Fibroblast of upper back skin (primary cell): ENCODE results near the gene ATP8B3.

ENCODE experiments used
- DNase-seq: peaks from one replicate; pipeline ENCODE4 v3.0.0-alpha.2; 2013

ATP8B3 gene

DNA sequence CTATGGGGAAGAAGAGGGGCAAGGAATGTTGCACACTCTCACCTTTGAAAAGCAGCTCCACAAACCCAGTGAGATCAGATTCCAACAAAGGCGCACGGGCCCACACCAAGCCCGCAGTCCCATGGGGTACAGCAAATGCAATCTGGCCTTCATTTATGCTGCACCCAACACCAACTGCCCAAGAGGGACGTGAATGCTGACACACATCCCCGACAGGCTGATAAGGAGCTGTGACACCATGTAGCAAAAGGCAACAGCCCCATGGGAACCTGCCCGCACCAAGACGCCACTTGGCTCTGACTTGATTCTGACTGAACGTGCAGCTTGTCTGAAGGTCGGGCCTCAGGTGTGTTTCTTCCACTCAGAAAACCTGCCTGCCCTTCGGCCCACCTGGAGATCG lies 18.9 kb upstream of the ATP8B3 start:
- no peak for DNase-seq

DNA sequence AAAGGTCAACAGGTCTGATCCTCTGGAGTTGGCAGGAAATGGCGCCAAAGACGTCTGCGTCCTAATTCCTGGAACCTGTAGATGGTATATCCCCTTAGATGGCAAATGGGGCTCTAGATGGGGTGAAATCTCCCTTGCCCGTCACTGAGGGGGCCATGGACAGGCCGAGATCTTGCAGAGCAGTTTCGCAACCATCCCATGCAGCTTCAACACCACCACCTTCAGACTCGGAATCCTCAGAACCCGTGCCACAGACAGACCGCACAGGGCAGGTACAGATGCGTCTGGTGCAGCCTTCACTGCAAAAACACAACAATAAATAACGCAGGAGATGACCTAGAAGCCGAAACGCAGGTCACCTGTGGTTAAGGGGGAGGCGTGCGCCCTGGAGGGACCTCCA lies 18.5 kb upstream of the ATP8B3 start:
- DNase-seq = no peak

DNA sequence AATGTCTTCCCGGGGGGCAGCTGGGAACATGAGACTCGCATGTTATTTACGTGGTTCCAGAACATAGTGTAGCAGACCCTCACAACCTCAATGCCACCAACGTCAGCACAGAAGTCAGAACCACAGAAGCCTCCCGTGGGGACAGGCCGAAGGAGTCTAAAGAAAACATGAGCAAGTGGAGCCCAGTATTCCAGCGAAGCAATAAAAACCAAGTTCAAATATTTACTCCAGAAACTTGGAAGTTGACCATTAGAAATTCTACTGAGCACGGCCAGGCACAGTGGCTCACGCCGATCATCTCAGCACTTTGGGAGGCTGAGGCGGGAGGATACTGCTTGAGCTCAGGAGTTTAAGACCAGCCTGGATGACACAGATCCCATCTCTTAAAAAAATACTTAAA lies 17.9 kb upstream of the ATP8B3 start:
- DNase-seq = no peak

DNA sequence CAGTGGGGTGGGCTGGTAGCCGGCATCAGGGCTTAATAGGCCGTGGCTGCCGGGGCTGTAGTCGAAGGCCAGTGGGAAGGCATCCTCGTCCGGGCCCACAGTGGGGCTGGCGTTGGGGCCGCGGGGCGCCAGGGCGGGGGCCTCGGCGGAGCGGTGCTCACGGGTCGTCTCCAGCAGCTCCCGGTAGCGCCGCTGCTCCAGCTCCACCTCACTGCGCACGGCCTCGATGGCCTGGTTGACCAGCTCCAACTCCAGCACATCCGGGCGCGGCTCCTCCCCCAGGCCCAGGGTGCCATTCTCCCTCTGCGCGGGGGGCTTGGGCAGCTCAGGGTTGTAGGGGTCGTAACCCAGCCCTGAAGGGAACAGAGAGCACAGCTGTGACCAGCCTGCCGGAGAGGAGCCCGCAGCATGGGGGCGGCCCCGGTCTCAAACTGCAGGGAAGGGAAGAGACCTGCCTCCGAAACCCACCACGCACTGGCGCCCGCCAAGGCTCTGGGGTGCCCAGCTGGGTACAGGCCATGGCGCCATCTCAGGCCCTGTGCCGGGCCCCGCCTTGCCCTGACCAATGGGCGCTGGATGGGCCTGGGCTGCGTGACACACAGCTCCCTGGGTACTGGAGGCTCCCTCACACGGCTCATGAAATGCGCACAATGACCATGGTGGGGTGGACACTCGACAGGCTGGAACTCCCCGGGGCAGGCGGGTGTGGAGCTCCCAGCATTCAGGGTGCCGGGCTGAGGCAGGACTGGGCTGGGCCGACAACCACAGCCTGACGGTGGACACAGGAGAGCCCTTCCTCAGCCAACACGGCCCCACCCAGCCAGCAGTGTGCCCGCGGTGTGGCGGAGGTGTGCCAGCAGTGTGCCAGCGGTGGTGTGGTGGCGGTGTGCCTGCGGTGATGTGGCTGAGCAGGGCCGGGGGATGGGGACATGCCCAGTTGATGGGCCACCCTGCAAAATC lies 16.5 kb upstream of the ATP8B3 start:
- no peak for DNase-seq

DNA sequence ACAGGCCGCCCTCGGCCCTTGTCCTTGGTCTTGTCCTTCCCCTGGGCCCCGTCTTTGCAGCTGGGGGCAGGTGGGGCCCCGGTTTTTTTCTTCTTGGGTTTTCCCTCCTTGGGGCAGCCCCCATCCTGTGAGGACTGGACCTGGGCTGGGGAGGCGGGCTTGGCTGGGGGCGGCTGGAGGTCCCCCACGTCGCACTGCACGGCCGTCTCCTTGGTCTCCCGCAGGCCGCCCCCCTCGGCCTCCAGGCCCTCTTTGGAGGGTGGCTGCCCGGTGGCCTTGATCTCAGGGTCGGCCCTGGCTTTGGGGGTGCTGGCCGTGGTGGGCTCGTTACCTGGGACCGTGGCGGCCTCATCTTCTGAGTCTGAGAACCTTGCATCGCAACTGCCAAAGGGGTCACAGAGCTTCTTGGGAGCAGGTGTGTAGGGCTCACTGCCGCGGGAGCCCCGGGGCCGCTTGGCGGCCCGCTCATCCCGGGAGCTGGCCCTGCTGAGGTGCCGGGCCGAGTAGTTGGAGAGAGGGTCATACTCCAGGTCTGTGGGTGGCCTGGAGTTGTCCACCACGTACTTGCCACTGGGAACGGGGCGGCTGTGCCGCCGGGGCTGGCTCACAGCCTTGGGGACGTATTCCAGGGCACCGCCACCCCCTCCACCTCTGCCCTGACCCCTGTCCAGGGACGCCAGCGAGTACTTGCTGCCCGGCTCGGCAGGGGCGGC lies 15.6 kb upstream of the ATP8B3 start:
- DNase-seq = no peak

DNA sequence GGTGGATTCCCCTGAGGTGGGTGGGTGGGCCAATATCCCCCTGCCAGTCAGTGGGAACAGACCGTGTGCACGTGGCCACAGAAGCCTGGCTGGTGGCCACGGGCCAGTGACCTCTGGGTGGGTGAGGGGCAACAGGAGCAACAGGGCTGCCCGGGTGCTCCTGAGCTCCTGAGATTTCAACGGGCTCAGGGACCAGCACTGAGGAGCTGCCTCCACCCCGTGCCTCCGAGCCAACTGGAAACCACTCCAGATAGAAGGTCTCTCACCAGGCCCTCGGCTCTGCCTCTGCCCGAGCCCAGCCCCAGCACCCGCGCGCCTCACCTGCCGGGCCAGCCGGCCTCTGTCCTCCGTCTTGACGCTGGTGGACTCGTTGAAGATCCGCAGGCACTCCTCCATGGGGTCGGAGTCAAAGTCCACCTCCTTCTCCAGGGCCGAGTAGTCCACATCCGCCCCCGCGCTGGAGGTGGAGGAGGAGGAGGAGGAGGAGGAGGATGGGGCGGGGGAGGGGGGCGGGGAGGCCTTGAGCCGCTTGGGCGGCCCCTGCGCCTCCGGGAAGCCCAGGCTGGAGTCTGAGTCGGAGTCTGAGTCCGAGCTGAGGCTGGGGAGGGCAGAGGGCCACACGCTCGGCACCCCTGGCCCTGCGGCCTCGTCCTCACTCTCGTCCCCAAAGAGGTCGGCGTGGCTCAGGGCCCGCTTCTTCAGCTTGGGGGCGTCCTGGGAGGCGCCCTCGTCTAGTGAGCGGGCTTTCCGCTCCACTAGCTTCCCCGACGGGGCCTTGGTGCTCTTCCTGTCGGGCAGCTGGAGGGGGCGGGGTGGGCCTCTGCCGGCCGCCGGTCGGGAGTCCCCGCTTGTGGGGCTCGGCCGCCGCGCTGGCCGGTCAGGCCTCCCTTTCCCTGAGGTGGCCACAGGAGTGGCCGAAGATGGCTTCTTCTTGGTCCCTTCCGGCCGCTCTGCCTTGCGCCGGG lies 14.8 kb upstream of the ATP8B3 start:
- DNase-seq = no peak

DNA sequence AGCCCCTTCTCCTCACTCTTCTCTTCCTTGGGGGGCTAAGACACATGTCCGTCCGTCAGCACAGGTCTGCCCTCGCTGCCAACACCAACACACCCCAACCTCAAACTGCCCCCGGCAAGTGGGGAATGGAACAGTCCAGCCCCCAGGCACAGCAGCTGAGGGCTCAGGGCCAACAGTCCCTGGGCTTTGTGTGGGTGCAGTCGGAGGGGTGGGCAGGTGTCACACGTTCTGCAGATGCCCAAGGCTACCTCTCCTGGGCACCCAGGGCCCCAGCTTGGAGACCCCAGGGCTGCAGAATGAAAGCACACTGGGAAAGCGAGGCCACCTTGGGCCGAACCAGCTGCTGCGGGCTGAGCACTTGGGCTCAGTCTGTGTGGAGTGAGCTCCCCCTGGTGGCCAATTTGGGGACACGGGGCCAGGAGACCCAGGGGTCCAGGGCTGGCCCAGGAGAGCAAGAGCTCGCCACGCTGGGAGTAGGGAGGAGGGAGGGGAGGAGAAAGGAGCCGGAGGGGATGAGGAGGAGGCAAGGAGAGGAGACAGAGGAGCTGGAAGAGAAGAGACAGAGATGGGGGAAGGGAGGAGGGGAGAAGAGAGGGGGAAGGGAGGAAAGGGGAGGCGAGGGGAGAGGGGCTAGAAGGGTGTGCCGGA lies 14.0 kb upstream of the ATP8B3 start:
- DNase-seq = peak; percentile 65

DNA sequence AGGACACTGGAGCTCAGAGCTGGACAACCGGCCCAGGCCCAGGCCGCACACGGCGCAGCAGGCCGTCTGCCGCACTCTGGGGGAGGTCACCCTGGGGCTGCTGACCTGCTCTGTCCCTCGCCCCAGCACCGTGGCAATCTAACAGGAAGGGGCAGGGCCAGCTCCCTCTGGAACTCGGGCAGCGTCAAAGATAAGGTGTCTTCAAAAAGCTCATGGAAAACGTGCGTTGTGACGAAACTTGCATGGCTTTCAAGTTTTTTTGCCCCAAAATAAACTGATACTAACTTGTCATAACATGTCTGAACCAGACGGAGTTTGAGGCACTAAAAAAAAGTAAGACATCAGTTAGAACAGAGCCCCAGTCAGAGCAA lies 12.2 kb upstream of the ATP8B3 start:
- DNase-seq = no peak

DNA sequence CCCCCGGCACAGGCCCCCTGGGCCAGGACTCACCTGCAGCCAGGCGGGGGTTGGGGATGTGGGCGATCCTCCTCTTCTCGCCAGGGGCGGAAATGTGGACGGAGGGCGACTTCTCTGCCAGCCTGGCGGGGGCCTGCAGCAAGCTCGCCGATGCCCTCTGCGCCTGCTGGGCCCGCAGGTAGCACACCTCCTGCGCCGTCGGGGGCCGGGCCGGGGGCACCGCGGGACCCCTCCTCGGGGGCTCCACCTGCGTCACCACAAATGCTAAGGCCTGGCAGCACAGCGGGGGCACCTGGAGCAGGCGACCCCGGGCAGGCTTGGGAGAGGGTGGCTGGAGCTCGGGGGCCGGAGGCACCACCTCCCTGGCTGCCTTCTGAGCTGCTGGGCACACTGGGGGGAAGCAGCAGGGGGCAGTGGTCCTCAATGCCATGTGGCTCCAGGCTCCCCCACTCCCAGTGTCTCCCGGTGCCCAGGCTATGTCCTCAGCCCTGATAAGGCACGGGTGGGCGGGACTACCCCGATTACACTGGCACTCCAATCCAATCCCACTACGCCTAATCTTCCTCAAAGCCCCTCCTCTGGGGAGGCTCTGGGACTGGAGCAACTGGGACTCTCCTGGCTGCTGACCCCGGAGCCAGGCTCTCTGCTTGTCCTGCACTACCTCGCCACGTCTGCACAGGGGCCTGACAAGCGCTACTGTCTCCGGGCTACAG lies 11.6 kb upstream of the ATP8B3 start:
- no peak for DNase-seq

DNA sequence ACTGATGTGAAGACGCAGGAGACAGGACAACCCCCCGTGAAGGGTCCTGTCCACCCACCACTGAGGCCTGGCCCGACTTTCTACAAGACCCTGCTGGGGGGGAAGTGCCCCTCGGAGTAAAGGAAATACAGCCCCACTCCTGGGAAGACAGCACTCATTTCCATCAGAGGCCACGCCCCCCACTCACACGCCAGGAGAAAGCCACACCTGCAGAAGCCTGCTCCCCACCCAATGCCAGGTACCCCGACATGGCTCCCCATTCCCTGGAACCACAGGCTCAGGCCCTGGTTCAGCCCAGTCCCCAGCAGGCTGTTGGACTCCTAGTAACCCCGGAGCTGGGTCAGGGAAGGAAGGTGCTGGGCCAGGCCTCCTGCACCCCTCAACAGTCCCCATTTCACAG lies 10.9 kb upstream of the ATP8B3 start:
- DNase-seq = no peak

DNA sequence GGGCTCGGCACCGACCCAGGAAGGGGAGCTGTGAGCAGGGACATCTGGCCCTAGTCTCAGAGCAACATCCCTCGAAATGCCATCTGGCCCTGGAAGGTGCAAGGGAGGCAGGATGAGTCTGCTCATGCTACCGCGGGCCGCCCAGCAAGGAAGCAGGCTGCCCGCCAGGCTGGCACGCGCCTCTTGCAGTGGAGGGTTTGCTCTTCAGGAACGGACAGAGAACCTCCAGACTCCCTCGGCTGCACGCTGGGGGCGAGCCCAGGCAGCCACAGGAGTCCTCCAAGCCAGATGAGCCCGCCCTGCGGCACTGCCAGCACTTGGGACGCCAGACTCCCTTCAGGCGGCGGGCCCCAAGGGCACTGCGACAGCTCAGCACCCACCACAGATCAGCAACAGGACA lies 10.1 kb upstream of the ATP8B3 start:
- DNase-seq = no peak

DNA sequence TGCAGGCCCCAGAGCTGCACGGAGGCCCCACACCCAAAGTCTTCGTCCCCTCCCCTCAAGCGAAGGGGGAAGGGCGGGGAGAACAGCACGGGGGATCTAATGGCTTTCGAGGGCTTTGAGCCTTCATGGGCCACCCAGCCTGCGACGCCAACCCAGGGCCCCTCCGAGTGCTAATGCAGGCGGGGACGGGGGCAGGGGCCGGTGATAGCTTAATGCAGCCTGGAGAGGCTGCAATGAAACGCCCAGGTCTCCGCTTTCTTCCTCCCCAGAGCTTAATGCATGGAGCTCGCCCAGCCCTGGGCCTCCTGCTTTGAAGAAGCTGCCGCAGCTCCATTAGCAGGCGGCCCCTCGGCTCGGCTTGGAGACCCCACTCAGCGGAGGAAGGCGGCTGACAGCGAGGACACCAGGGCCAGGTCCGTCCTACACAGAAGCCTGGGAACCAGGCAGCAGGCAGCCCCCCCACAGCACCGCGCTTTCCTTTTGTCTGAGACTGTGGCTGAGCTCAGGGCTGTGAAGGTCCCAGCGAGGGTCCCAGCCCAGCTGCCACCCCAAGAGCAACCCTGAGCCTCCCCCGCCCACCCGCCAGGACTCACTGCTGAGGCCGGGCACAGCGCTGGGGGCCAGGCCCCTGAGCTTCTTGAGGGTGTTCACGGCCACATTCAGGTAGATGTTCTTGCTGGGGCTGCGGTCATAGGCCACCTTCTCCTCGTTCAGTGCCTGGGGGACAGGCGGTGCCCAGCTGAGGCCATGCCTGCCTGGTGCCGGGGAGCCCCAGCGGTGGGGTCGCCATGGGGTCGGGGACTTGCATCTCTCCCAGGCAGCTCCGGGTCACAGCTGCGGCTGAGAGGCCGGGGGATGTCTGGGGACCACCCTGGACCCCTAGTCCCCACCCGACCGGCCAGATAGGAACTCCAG lies 7.5 kb upstream of the ATP8B3 start:
- no peak for DNase-seq

DNA sequence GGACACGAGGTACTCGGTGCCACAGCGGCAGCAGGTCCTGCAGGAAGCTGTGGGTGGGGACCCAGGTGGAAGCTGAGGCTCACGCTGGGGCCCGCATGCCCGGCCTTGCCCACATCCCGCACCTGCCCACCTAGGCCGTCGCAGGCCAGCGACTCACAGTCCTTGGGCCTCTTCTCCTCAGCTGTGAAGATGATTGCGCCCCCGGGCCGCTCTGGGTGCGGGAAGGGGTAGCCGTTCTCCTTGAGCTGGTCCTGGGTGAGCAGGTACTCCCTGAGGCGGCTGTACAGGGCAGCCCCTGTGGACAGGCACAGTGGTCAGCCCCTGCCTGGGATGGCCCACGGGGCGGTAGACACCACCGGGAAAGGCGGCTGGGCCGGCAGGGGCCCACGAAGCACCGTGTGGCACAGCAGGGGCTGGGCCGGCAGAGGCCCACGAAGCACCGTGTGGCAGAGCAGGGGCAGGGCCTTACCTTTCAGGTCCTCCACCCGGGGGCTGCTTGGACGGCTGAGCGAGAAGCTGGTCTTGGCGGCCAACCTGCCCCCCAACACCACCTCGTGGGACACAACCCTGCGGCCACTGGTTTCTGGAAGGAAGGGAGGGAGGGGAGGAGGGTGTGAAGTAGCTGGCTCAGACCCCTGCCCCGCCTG lies 6.6 kb upstream of the ATP8B3 start:
- no peak for DNase-seq

DNA sequence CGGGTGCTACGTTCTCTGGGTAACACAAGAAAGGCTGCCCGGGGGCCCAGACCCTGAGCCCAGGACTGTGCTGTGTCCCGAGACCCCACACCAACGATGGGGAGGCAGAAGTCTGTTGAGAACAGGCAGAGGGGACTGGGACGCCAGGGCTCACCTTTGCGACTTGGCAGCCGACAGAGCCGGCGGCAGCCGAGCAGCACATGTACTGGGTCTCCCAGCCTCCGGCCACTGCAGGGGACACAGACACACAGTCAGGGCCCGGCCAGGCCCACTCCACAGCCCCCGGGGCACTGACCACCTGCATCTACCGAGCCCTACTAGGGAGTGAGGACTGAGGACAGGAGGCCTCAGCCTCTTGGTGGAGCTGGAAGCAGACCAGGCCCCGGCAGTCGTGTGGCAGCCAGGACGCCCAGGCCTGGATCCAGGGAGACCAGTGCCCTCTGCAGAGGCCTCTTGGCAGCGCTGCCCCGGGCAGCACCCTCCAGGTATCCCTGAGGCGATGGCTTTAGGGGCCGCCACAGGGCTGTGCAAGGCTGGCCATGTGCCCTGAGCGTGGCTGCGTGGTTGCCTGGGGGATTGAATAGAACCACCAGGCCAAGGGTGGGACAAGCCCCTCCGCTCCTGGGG lies 5.6 kb upstream of the ATP8B3 start:
- no peak for DNase-seq

DNA sequence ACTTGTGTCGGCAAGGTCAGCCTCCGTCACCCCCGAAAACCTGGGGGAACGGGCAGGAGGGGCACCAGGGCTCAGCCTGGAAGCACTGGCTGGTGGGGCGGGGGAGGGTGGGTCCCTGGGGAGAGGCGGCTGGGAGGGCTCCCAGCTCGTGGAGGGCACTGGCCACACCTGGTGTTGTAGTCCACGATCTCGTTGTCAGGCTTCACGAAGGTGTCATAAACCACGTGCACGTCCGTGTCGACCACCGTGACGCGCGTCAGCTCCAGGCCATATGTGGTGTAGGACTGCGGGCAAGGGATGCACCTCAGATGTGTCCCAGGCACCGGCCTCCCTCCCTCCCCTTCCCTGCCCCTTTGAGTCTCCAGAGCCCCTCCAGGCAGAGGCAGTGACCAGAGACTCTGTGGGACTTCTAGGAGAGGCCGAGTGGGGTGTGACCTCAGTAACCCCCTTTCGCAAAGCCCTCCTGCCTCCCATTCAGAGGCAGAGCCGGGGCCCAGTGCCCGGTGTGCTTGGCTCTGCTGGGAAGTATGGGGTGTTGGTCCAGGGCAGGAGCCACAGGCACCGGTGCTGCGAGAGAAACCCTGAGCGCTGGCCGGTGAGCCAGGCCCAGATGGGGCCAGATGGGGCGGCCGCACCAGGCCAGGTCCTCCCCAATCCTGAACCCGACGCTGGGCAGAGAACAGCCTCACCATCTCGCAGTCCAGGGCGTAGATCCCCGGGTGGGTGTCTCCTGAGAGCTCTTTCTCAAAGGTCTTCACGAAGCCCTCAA lies 4.6 kb upstream of the ATP8B3 start:
- DNase-seq = no peak

DNA sequence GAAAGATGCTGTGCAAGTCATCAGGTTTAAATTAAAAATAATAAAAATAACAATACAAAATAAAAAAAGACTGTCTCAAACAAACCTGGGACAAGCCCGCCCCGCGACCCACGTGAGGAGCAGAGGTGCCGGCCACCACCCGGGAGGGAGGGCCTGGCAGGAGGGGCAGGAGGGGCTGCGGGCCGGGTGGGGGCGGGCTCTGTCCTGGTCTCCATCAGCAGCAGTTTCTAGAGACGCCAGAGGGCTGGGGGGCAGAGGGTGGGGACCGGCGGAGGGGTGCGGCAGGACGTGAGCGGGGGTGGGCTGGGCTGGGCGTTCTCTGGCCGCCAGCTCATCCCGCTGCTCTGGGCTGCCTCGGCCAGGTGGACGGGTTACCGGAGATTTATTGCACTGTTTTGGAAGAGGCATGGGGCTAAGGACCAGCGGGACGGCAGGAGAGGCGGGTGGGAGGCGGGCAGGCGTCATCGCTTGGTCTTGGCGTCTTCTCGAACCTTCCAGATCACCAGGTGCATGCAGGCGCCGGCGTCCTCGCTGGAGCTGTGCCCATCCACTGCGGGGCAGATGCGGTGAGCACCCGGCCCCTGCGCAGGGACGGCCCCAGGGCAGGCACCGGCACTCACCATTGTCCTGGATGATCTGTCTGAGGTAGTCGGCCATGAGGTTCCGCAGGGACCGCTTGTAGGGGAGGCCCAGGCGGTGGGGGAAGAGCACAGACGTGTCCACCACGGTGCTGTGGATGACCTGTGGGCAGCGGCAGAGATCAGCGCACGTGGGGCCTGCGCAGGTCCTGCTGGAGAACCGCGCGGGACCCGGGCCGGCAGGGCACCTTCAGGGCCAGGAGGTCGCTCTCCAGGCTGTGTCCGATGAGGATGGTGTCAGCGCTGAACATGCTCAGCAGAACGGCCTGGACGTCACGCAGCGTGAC lies 3.8 kb upstream of the ATP8B3 start:
- DNase-seq = no peak

DNA sequence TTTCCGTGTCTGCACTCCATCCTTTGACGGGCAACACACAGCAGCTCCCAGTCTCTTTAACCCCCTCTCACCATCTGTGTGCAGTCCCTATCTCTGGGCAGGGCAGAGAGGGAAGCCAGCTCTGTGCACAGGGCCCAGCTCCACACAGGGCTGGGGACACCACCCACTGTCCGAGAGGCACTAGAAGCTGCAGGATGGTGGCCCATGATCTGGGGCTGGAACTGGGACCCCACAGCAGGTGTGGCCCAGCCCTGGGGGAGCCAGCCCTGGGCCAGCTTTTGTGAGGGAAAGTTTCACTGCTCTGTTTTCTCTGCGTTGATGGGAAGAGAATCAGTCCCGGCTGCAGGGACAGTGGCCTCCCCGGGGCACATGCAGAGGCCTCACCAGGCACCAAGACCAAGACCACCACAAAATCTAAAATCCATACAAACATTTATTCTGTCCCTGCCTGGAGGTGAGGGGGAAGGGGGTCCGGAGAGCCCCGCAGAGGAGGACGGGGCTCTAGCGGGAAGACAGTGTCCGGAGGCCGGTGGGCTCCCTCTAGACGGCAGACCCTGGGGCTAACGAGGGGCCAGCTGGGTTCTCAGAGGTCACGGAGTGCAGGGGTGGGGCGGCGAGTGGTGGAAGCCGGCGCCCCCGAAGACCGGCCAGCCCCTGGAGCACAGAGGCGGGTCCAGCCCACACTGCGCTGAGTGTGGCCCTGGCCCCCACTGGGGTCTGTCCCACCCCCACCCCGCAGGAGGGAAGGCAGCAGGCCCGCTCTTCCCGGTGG lies 2.9 kb upstream of the ATP8B3 start:
- no peak for DNase-seq
